Hematopoietic multipotent progenitor cell treated with erythropoietin and hydrocortisone succinate and interleukin-3 and kit ligand, for 8 days (in vitro differentiated cells): ENCODE measurements around the gene PNMT.

Experiments used
- DNase-seq: peaks from one replicate; pipeline ENCODE4 v3.0.0-alpha.2; 2015

Gene PNMT

DNA sequence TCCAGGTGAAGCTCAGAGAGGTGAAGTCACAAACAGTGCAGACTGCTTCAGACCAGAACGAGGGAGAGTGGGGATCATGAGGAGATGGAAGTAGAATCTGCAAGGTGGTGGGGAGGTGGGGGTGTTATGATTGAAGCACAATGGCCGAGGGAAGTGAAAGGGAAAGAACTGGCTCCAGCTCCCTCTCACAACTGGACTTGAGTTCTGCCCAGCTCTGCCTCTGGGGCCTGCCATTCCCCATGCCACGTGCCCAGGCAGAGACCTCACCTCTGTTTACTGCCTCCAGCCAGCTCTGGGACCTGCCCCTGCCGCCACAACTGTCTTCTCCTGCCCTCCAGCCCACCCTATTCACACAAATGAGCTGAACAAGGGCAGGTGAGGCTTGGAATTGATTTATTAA lies 2.5 kb downstream of the PNMT start:
- DNase-seq: no peak

DNA sequence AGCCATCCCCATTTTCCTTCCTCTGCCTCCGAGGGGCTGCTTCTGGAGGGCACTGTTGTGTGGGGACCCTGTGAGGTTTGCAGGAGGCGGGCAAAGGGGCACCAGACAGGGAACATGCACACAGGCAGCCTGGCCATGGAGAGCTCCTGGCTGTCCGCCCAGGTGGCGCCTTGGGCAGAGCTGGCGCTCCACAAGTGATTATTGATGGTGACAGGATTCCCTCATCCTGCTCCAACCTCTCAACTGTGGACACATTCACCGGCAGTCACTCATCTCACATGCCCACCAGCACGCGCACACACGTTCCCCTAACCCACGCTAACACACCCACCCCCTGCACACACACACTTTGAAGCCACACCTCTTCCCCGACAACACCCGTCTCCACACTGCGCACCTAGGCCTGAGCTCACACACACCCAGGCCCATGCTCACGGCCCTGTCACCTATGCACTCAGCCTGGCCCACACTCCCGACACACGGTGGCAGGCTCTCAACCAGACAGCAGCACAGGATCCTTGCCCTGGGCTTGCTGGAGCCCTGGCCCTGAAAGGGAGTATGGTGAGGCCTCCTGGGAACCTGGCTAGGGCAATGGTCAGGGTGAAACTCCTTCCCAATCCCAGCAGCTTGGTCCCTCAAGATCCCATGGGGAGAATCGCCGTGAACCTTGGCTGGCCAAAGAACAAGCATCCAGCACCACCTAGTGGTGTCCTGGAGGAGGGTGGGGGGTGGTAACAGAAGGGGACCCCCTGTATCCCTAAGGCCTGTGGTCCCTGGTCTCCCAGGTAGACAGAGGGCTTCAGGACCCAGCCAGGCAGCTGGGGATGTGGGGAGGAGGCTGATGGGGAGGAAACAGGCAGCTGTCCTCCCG lies 3.6 kb downstream of the PNMT start:
- DNase-seq: peak; percentile 55

DNA sequence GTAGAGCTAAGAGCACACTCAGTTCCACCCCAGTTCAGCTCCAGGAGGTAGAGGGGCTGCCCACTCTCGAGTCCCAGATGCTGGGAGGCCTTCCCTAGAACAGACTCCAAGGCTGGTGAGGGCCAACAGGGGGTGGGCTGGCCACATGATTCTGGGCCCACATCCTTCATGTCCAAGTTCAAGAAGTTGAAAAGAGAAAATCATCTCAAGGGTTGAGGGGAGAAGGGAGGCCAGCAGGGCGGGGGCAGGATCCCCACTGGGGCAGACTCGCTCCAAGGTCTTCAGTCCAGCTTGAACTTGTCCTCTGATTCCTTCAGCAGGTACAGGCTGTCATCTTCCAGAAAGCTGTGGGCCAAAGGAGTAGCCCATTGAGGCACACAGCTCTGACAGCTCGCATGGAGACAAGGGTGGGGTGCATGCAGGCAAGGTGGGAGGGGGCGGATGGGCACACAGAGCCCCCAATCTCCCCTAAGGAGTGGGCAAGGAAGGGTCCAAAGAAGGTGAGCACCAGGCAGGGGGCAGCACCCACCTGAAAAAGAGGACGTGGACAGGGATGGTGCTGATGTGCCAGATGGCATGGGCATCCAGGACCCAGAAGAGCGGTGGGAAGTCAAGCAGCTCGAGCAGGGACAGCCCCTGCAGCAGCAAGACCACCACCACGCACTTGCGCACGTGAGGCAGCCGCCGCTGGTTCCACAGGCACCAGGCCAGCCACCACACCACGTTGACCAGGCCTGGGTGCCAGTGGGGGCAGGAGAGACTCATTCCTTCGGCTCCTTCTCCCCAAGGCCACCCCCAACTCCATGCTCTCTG lies 4.5 kb downstream of the PNMT start:
- DNase-seq: no peak

DNA sequence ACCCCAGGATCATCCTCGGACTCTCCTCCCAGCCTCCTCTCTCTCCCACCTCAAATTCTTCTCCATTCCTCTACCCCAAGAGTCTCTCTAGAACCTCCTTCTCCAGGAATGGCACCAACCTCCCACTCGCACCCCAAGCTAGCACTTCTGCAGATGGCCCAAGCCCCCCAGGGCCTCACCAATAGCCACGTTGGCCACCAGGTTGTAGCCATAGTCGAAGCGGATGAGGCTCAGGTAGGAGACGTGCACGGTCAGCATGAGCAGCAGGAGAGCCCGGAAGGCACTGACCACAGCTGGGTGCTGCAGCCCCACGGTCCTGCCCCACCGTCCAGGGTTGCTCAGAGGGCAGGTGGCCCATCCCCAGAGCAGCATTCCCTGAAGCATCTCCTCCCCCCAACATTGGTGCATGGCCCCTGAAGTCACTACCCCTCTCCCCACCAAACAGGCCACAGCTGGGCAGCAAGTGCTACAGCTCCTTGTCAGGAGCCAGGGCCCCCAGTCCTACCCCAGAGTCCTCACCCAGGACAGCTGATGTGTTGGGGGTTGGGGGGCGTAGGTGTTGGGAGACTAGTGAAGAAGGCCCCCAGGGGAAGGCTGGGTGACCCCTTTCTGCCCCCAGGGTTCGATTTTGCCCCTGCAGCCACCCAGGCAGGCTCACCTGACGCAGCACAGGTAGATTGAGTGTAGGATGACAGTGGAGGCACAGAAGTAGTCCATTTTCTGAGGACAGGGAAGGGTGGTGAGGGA lies 5.3 kb downstream of the PNMT start:
- no peak for DNase-seq

DNA sequence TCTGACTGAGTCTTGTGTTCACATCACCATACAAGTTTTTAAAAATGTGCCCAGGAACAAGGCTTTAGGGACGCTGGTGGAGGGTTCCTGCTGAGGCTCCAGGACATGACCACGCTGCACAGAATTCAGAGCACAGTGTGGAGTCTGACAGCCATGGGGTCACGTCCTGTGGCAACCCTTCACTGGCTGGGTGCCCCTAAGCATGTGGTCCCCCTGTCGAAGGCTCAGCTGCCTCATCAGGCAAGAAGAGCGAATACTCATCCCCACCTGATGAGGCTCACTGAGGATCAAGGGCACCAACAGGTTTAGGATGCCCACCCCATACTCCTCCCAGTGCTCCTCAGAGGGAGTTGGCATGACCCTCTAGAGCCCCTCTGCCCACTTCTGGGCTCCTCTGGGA lies 5.9 kb downstream of the PNMT start:
- DNase-seq: no peak

DNA sequence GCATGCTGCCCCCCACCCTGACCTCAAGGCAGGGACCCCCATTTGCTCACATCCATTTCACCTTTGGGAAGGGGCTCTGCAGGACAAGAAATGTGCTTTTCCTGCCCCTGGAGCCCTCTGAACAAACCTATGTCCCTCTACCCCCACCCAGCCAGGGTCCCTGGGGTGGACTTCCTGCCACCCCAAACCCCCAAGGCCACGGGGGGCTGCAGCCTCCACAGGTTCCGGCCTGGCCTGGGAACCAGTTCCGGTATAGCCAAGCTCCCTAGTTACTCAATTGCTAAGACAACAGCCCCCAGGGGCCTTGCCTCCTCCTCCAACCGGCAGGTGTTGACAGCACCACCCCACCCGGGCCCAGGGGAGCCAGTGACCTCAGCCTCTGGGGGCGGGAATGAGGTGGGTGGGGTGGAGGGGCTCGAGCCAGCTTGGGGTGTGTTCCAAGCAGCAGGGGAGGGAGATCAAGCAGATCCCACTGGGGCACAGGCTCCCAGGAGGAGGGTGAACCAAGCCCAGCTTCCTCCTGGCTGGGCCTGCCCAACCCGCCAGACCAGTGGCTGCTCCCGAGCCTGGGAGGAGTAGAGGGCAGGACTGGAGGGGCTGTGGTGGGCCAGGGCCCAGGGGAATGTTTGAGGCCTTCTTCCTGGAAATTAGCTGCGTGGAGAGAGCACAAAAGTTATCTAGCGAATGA lies 6.6 kb downstream of the PNMT start:
- peak; percentile 68 for DNase-seq

DNA sequence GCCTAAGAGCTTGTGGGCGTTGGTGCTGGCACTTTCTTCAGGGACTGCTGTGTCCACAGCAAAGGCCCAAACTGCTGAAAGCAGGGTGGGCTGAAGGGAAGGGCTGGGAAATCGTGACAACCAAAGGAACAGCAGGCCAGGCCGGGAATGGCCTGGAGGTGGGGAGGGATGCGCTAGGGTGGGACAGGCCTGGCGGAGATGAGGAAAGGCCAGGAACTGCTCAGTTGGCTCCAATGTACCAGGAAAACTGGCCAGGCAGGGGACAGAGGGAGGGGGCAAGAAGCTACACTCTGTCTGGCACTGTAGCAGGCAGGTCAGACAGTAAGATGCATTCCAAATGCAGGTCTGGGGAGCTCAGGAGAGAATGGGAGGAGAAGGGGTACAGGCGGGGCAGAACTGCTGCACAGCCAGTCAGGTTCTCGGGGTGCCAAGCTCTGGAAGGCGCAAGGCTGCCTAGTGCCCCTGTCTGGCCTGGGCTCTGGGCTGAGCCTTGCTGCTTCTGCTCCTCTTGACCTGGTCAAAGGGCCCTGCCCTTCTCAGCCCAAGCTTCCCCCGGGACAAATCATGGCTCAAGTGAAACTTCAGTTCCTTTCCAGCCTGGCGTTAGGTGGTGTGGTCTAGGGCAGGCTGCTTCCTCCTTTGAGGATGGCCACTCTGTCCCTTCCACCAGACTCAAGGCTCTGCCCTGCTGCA lies 7.3 kb downstream of the PNMT start:
- no peak for DNase-seq

DNA sequence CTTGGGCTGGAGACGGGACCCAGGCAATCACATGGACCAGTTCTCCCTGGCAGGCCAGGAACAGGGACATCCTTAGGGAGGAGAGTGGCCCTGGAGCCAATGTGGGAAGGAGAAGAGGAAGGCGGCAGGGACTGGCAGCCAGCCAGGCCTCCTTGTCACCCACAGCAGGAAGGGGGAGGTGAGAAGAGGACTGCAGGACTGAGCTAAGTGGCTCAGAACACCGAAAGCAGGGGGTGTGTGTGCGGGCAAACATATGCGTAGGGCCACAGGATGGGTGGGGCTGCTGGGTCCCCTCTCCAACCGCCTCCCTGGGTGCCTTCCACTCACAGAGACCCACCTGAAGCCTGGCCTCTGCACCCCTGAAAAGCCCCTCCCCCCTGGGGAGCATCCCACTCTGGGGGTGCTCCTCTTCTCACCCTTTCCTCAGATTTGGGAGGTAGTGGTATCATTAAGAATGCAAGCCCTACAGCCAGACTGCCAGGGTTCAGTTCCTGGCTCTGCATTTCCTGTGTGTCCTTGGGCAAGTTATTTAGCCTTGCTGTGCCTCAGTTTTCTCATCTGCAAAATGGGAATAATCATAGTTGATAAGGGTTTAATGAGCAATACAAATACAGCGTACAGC lies 8.1 kb downstream of the PNMT start:
- DNase-seq: peak; percentile 90

DNA sequence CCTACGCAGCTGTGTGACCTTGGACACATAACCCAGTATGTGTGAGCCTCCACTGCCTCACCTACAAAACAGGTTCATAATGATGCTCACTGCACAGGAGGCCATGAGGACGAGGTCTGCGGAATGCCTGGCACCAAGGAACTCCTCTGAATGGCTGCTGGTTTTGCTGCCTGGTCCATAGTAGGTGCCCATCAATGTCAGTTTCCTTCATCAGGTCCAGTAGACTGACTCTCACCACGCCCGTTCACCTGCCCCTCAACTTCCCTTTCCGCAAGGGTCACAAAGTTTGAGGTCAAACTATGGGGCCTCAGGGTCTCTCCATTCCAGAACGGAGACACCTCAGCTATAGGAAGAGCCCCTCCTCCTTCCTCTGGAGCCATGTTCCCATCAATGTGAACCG lies 8.8 kb downstream of the PNMT start:
- no peak for DNase-seq

DNA sequence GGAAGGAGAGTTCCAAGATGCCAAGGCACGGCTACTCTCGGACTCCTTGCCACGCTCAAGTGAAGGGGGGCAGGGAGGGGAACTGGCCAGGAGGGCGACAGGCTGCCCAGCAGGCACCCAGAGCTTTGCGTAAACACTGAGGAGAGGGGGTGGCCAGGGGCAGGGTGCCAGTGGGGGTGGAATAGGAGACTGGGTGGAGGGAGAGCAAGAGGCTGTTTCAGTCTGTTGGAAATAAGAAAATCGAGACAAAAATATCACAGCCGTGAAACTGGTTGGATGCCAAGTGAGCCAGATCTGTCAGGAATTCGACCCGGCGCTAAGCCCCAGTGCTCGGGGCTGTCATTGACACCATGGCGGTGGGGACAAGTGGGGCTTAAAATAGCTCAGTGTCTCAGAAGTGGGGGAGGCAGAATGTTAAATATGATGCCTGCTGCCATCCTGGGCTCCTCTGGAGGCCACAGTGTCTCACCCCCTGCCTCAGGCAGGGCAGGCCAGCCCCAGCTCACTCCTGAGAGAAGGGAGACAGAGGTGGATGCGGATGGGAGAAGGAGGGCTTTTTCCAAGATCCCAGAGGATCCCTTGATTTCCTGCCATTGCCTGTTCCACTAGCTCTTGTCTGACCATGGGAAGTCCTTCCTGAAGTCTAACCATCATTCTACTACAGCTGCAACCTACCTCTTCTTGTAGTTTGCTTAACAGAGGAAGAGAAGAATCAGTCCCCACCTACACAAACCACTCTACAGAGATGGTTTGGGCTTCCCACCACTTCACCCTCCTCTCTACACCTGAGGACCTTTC lies 9.5 kb downstream of the PNMT start:
- DNase-seq: no peak

DNA sequence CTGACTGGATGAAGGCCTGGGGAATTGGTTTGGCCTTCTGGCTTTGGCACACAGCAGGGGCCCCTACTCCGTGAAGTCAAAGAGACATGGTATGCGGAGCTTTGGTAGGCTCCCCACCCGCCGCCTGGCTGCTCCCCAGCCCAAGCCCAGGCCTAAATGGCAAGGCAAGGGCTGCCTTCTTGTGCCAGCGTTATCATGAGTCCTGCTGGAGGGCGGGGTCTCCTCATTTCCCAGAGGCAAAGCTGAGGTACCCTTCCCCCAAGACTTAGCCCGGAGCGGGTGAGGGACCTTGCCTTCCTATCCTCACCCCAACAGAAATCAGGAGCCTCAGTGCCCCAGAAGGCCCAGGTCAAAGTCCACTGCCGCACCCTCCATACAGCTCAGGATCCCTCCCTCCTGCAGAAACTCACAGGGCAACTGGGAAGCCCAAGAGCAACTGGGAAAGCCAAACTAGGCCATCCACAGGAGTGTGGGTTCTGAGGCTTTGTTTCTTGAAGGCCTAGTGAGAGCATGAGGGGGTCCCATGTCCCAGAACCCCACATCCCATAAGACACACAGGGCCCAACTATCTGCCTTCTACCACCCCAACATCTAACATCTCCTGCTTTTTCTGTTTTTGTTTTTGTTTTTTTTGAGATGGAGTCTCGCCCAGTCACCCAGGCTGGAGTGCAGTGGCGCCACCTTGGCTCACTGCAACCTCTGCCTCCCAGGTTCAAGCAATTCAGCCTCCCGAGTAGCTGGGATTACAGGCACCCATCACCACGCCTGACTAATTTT lies 10.3 kb downstream of the PNMT start:
- peak; percentile 59 for DNase-seq

DNA sequence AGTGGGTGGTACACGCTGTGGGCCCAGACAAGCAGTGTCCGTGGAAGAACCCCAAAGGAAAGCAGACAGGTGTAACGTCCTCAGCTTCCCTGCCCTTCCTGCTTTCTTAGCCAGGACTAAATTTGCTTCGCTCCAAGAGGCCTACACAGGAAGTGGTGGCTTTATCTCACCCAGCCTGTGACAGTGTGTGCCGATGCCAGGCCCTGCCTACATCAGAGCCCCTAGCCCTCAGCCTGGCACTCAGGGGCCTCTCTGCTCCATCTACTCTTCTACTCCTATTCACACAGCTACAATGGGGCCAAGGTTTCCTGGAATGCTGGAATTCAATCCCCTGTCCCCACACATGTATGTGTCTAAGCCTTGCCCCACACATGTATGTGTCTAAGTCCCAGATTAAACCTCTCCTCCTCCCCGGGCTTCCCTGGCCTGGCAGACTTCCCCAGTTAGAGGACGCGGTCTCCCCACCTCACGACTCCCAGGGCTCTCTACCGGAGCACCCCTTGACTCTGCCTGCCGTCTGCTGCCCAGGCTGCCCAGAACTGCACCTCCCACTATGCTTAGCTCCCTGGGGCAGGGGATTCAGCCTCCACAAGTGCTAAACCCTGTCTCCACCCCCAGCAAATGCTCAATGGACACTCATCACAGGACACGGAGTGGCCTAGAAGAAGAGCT lies 11.4 kb downstream of the PNMT start:
- DNase-seq: peak; percentile 91

DNA sequence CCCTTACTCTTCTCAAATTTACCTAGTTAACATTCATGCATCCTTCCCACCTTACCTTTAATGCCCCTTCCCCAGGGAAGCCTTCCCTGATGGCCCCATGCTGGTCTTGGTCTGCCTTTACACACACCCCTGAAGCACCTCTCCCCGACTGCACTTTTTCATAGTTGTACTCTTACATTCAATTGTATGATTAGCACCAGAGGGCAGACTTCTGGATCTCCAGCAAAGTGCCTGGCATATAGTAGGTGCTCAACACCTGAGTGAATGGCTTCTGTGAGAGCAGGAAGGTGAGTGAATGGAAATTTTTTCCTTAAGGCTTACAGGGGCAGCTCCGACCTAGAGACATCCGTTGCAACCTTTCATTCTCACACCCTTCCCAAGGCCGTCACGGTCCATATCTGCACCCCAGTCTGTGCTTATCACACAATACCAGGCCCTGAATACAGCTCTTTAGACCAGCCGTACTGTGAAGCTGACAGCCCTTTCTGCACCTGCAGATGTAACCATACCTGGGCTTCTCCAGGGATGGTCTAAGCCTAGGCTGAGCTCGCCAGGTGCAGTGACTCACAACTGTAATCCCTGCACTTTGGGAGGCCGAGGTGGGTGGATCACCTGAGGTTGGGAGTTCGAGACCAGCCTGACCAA lies 15.2 kb downstream of the PNMT start:
- DNase-seq: peak; percentile 93

DNA sequence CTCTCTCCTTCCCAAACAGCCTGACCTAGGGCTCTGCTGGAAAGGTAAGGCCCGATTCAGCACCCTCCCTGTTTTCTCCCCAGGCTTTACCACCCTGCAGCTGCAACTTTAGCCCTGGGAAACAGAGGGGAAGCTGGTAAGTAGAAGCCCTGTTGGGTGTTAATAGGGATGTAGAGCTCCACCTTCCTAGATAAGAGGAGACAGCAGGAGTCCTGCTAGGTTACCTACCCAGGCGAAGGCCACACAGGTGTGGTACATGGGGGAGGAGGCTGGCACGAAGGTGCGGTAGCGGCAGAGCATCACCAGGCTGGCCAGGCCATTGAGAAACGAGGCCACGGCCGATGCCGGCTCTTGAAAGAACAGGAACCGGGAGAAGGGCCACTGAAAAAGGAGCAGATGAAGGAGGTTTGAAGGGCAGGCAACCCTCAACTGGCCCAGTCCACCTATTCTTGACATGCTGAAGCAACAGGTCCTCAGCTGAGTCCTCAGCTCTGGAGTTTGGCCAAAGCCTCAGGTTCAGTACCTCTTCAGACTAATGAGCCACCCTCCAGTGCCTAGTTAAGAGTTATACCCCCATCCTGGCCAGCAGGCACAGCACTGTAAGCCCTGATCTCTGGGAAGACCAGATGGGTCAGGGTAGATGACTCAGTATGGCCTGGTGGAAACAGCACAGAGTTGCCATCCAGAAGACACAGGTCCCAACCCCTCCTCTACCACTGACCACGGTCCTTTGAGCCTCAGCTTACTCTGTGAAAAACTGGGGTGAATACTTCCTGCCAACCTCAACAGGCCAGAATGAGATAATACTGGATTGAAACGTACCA lies 16.3 kb downstream of the PNMT start:
- peak; percentile 76 for DNase-seq

DNA sequence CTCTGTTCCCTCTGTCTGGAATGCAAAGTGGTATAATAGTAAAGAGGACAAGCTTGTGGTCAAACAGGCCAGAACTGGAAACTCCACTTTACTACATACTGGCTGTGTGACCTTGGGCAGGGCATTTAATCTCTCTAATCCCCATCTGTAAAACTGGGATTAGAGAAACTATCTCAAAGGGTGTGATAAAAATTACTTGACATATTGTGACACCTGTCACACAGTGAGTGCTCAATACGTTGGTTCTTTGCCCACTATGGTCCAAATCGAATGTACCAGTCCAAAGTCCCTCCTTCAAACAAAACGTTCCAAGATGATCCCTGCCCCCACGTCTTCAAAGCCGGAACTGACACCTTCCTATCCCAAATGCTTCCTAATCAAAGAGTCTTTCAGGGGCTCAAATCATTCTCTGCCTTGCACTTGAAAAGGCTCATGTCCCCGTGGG lies 18.9 kb downstream of the PNMT start:
- peak; percentile 6 for DNase-seq

DNA sequence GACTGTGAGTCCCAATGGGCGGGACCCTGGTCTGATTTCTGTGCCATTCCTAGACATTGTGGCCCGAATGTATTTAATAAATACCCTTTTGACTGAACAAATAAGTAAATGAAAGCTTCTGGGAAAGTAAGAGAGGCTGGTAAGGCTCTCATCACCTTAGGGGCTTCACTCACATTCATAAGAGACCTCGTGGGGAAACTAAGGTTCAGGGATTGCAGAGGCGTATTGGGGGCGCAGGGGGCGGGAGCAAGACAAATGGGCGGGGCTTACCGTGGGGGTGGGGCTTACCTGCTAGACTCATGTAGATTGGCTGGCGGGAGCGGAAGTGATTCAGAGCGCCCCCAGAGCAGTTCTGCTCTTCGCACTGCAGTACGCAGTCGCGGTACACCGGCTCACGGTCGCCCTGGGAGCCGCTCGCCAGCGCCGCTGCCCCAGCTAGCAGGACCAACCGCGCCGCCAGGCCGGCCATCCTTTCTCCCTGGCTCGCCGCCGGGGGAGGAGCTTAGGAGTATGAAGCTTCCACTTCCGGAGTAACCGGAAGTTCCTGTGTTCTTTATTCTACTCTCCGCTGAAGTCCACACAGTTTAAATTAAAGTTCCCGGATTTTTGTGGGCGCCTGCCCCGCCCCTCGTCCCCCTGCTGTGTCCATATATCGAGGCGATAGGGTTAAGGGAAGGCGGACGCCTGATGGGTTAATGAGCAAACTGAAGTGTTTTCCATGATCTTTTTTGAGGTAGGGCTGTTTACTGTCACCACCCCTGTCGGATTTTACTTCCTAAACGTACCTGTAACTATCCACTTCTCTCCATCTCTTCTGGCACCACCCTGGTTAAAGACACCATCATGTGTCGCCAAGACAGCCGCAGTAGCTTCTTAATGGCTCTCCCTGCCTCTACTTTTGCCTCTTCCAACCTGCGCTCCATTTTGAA lies 19.6 kb downstream of the PNMT start, which contains the start of gene PGAP3:
Gene PGAP3 (minus strand): TSS at position 512 of the 929 bp plus-strand sequence. CDS start 43 bp downstream, at position 469.
- peak; percentile 96 for DNase-seq

DNA sequence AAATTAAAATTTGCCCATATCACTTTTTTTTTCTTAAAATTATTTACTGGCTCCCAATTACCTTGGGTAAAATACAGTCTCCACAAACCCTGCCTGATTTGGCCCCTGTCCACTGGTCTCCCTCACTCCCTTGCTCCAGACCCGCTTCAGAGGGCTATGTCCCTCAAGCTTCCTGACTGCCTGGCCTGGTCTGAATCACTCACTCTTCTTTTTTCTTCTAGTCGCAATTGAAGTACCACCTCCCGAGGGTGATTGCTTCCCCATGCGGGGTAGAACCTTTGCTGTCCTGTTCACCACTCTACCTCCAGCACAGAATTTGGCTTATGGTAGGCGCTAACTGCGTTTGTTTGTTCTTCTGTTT lies 20.2 kb downstream of the PNMT start:
- peak; percentile 23 for DNase-seq
